GM12801 (cell line): ENCODE results near the gene BMS1.

Experiments
- CTCF ChIP-seq: IDR thresholded peaks from one replicate; pipeline ENCODE4 v1.5.1; 2011; ENCODE audit warnings: control low read depth; ENCODE audit not compliant: insufficient read length; ENCODE audit errors: extremely low read depth

BMS1 gene

GRCh38 chr10:42876476-42876875, 93.9 kb downstream of the BMS1 start:
- TF ChIP-seq CTCF, result no peak

- no peak for TF ChIP-seq CTCF
These were observed 94.3 kb downstream of the BMS1 start for GRCh38 chr10:42876945-42877344.

GRCh38 chr10:42877496-42878030, 95.0 kb downstream of the BMS1 start:
- no peak for TF ChIP-seq CTCF

- no peak for TF ChIP-seq CTCF
These were observed 95.7 kb downstream of the BMS1 start for GRCh38 chr10:42878134-42878820.

- no peak for TF ChIP-seq CTCF
These were observed 96.2 kb downstream of the BMS1 start for GRCh38 chr10:42878821-42879195.

GRCh38 chr10:42879380-42880254, 97.0 kb downstream of the BMS1 start:
- no peak for TF ChIP-seq CTCF

- no peak for TF ChIP-seq CTCF
These were observed 97.6 kb downstream of the BMS1 start for GRCh38 chr10:42880255-42880620.
